Right atrium auricular region (tissue), 2 donors: ENCODE results near the gene STARD13. TPM values are rescaled to one million over a fixed set of nuclear protein-coding genes. Genes with fewer than 3 reads are reported as not detected.

Experiments
- DNase-seq: peaks from one replicate; pipeline ENCODE4 v3.0.0-alpha.2; 2019; ENCODE audit warnings: low spot score
- H3K27ac ChIP-seq, 2 donors: fragments of 200-600 bp; sonication (generic); 1 replicate in 1 of 2; 2 replicates in 1 of 2; pipeline ENCODE4 v1.5.1; 2016 to 2019
- H3K27me3 ChIP-seq, 2 donors: fragments of 200-600 bp; sonication (generic); one replicate each; pipeline versions ENCODE4 v1.5.1 to v1.6.0; 2017 to 2019
- H3K36me3 ChIP-seq: fragments of 200-600 bp; sonication (generic); one replicate; pipeline ENCODE4 v1.5.1; 2016
- H3K4me1 ChIP-seq, 2 donors: fragments of 200-600 bp; sonication (generic); one replicate each; pipeline versions ENCODE4 v1.5.1 to v1.6.0; 2017 to 2019
- H3K4me3 ChIP-seq, 2 donors: fragments of 200-600 bp; sonication (generic); 1 replicate in 1 of 2; 2 replicates in 1 of 2; pipeline ENCODE4 v1.5.1; 2017 to 2019; ENCODE audit warnings: mild to moderate bottlenecking in 1 of 2, moderate library complexity in 1 of 2
- H3K9me3 ChIP-seq, 2 donors: fragments of 200-600 bp; sonication (generic); one replicate each; pipeline ENCODE4 v1.5.1; 2019
- total RNA-seq, 2 donors: library from RNA; depleted of rRNA; stranded (reverse); fragments of >200 nt; gene quantifications; one replicate each; pipeline ENCODE4 v1.1.0, GENCODE V29; 2016
- TF ChIP-seq, protein P1 (sequence below), 2 donors: fragments of 200-600 bp; sonication (generic); IDR thresholded peaks; one replicate each; pipeline ENCODE4 v1.5.1; 2019; ENCODE audit warnings: antibody characterized with exemption in 2 of 2

STARD13 gene
- total RNA-seq, 2 donors from 2014 or later: 21.6 to 23.3 TPM

GRCh38 chr13:33326246-33326645 is 40.7 kb upstream of the STARD13 start:
- Histone ChIP-seq H3K27ac (no peak overlapping the region), H3K36me3 (no peaks in the 10 kb centered on the region), H3K4me1 (peaks cover 0 to 9% of the 10 kb centered on the region in 2 donors), H3K27me3 (no peaks in the 10 kb centered on the region), H3K9me3 (no peaks in the 10 kb centered on the region), H3K4me3 (no peak overlapping the region)
- DNase-seq: no peak
- TF ChIP-seq, protein P1, sequence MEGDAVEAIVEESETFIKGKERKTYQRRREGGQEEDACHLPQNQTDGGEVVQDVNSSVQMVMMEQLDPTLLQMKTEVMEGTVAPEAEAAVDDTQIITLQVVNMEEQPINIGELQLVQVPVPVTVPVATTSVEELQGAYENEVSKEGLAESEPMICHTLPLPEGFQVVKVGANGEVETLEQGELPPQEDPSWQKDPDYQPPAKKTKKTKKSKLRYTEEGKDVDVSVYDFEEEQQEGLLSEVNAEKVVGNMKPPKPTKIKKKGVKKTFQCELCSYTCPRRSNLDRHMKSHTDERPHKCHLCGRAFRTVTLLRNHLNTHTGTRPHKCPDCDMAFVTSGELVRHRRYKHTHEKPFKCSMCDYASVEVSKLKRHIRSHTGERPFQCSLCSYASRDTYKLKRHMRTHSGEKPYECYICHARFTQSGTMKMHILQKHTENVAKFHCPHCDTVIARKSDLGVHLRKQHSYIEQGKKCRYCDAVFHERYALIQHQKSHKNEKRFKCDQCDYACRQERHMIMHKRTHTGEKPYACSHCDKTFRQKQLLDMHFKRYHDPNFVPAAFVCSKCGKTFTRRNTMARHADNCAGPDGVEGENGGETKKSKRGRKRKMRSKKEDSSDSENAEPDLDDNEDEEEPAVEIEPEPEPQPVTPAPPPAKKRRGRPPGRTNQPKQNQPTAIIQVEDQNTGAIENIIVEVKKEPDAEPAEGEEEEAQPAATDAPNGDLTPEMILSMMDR (IDR thresholded peaks at IDR 0.05): no peak

DNA sequence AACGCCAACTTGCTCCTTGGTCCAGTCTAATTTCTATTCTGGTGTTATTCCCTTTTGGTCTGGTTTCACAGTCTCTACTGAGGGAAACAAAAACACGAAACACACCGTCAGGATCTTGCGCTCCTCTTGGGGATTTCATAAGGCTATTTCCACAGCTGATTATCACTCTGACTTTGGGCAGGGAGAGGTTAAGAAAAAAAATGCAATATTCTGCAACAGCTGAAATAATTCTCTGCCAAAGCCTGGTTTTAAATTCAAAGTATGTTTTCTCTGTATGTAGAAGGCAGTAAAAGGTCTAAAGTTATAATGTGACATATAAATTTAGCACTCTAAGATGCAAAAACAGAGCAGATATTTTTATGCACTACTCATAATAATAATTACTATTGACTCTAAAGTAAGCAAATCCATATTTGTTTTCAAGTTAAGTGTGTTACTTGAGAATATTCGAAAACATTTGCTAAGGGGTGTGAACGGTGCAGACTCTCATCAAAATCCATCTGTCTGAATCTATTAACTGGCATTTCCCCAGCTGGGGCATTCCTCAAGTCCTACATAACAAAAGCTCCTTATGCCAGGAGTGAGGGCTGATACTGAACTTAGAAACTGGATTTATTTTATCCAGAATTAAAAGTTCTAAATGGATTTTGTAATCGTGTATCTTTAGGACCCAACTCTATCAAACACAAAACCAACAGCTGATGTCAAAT is 38.4 kb upstream of the STARD13 start:
- TF ChIP-seq, protein P1 (IDR thresholded peaks at IDR 0.05): no peak
- H3K4me3 ChIP-seq: no peak overlapping the region
- H3K27ac ChIP-seq: peak overlapping the region in 1 of 2 donors; percentile 62
- H3K36me3 ChIP-seq: no peaks in the 10 kb centered on the region
- DNase-seq: no peak
- H3K4me1 ChIP-seq: peaks cover 0 to 9% of the 10 kb centered on the region in 2 donors
- no peaks in the 10 kb centered on the region for H3K9me3 ChIP-seq
- no peaks in the 10 kb centered on the region for H3K27me3 ChIP-seq

DNA sequence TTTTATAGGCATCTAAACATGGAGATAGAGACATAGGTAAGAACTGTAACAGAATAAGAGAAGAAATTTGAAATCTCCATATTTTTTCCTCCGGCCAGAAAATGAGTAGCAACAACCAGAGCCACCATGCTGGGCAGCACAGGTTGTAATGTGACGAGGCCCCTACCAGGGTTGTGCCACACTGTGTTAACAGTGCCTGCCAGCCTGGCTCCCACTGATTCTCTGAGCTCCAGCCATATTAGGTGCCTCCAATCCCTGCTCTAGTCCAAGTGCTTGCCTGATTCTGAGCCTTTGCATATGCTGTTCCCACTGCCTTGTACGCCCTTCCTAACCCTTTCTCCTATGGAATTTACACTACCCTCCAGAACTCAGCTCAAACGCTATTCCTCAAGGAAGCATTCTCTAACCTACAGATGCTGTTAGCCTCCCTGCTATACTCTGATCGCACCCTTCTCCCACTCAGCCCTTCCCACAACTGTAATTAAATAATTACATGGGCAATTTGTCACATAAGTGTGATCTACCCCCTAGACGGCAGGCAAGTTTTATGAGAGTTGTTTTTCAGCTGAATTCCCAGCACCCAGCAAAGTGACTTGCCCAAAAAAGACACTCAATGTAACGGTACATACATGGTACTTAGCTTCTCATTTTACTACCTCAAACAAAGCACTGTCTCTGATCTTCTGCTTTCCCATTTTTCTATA is 37.6 kb upstream of the STARD13 start:
- no peaks in the 10 kb centered on the region for H3K9me3 ChIP-seq
- no peak for DNase-seq
- H3K36me3 ChIP-seq: no peaks in the 10 kb centered on the region
- TF ChIP-seq, protein P1 (IDR thresholded peaks at IDR 0.05): no peak
- no peaks in the 10 kb centered on the region for H3K27me3 ChIP-seq
- peak overlapping the region; percentile 62 to 66 for H3K27ac ChIP-seq
- peaks cover 0 to 9% of the 10 kb centered on the region in 2 donors for H3K4me1 ChIP-seq
- no peak overlapping the region for H3K4me3 ChIP-seq

- peak; percentile 72 for DNase-seq
- no peak overlapping the region for H3K4me3 ChIP-seq
- peak overlapping the region; percentile 62 to 66 for H3K27ac ChIP-seq
- peaks cover 0 to 9% of the 10 kb centered on the region in 2 donors for H3K4me1 ChIP-seq
- H3K36me3 ChIP-seq: no peaks in the 10 kb centered on the region
- H3K9me3 ChIP-seq: no peaks in the 10 kb centered on the region
- TF ChIP-seq, protein P1 (IDR thresholded peaks at IDR 0.05): no peak
- no peaks in the 10 kb centered on the region for H3K27me3 ChIP-seq
These were observed 36.9 kb upstream of the STARD13 start for GRCh38 chr13:33322543-33322809.

DNA sequence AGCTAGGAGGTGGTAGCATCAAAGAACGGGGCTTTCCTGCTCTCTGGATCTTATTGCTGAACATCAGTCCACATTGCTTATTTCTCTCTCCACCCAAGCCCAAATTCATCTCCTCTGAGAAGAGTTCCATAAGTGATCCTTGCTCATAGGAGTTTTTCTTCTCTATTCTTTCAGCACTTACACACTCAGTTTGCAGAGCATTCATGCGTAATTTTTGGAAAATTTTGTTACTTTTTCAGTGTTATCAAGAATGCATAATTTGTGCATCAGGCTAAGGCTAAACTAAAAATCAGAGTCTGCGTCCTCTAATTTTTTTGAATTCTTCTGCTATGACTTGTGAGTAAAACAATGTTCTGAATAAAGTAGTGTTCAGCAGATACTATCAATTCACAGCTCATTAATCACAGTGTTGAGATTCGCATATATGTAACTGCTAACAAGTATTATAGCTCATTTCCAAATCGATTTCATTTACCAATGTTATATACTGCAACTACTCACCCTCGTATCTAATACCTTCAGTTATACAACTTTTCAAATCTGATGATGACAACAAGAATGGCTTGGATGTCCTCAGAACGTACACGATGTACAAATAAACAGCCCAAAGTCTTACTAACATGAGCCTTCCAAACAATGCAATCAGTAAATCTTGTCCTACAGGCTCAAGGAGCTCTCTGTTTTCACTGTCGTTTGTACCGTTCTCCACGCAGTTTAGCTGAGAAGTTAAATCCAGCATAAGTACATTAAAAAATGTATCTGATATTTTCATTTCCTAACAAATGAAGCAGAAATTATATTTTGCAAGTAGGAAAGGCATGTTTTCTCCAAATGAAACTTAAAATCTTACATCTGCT is 36.4 kb upstream of the STARD13 start:
- DNase-seq: no peak
- H3K4me1 ChIP-seq: peaks cover 0 to 9% of the 10 kb centered on the region in 2 donors
- TF ChIP-seq, protein P1 (IDR thresholded peaks at IDR 0.05): no peak
- no peak overlapping the region for H3K4me3 ChIP-seq
- peak overlapping the region; percentile 62 to 66 for H3K27ac ChIP-seq
- no peaks in the 10 kb centered on the region for H3K9me3 ChIP-seq
- no peaks in the 10 kb centered on the region for H3K36me3 ChIP-seq
- no peaks in the 10 kb centered on the region for H3K27me3 ChIP-seq
